Small intestine (tissue), 7 donors: ENCODE measurements around the gene UMOD. TPM values are rescaled to one million over a fixed set of nuclear protein-coding genes. Genes with fewer than 3 reads are reported as not detected.
A peak's percentile ranks its signal among the peaks of the same experiment; 100 is the strongest.

Experiments used
- DNase-seq, 2 donors: peaks; one replicate each; pipeline versions ENCODE4 v3.0.0 to v3.0.0-alpha.2; 2013
- FAIRE-seq: peaks from 2 replicates; lab custom pipeline; 2012; peaks lifted over from hg19 to GRCh38; lab: Jason Lieb, UNC
- H3K27ac ChIP-seq, 3 donors: one replicate each; pipeline ENCODE4 v1.5.1; 2013; ENCODE audit warnings: low read length in 2 of 3, mild to moderate bottlenecking in 2 of 3, control low read depth in 1 of 3, inconsistent platforms in 1 of 3, low read depth in 1 of 3, moderate library complexity in 1 of 3
- H3K27me3 ChIP-seq, 3 donors: one replicate each; pipeline ENCODE4 v1.6.1; 2013; ENCODE audit warnings: low read length in 3 of 3, inconsistent platforms in 1 of 3; ENCODE audit not compliant: control insufficient read depth in 3 of 3, insufficient read depth in 3 of 3
- H3K36me3 ChIP-seq, 3 donors: one replicate each; pipeline ENCODE4 v1.6.1; 2013; ENCODE audit warnings: low read length in 3 of 3, inconsistent platforms in 1 of 3, low read depth in 1 of 3, mild to moderate bottlenecking in 1 of 3, moderate library complexity in 1 of 3; ENCODE audit not compliant: control insufficient read depth in 3 of 3, insufficient read depth in 2 of 3
- H3K4me1 ChIP-seq, 3 donors: one replicate each; pipeline ENCODE4 v1.6.1; 2013; ENCODE audit warnings: low read length in 2 of 3, inconsistent platforms in 1 of 3, low read depth in 1 of 3, mild to moderate bottlenecking in 1 of 3, moderate library complexity in 1 of 3; ENCODE audit not compliant: control insufficient read depth in 3 of 3, insufficient read depth in 2 of 3
- H3K4me3 ChIP-seq, 3 donors: one replicate each; pipeline ENCODE4 v1.5.1; 2013; ENCODE audit warnings: low read length in 3 of 3, control low read depth in 1 of 3, inconsistent platforms in 1 of 3, low read depth in 1 of 3, mild to moderate bottlenecking in 1 of 3, moderate library complexity in 1 of 3
- H3K9me3 ChIP-seq, 2 donors: one replicate each; pipeline ENCODE4 v1.6.1; 2013; ENCODE audit warnings: low read depth in 1 of 2, low read length in 1 of 2; ENCODE audit not compliant: control insufficient read depth in 2 of 2, insufficient read depth in 1 of 2
- WGBS, 3 donors: extraction: QIAGEN DNeasy Blood & Tissue Kit; methylation state at CpG; one replicate each; pipeline ENCODE4 v1.1.7; 2013; 5-methylcytosine and 5-hydroxymethylcytosine counted together
- polyA plus RNA-seq, 4 donors: library from polyadenylated mRNA; stranded (reverse) in 3 of 4; unstranded in 1 of 4; fragments of 200-250 nt in 3 of 4; fragments of 120-200 nt in 1 of 4; gene quantifications; one replicate each; pipeline versions ENCODE4 v1.2.1 to v1.2.3, GENCODE V29; 2013
- donor health status: healthy with polysubstance abuse.
- donor health status: control.
- donor health status: control.
- donor health status: Bipolar disorder and iron deficiency.
- donor health status: healthy.

The UMOD gene
- polyA plus RNA-seq, 4 donors = 0.03 TPM; not detected in 2

DNA sequence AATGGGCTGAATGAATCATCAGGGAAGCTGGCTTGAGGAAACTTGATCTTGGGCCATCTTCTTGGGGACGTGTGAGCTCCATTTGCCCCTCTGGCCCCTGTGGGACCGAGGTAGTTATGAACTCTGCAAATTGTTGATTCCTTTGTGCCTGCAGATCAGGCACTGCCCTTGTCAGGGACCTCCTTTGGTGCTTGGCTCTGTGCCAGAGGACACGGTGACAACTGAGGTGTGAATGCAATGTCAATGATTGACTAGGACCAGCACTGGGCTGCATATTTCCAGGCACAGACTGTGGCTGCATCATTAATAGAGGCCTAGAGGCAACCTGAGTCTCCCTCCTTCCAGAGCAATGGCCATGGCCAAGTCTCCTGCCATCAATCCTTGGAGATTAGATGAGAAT lies 28.3 kb upstream of the UMOD start:
- FAIRE-seq = no peak
- DNase-seq = peak in 1 of 2 donors; percentile 40

DNA sequence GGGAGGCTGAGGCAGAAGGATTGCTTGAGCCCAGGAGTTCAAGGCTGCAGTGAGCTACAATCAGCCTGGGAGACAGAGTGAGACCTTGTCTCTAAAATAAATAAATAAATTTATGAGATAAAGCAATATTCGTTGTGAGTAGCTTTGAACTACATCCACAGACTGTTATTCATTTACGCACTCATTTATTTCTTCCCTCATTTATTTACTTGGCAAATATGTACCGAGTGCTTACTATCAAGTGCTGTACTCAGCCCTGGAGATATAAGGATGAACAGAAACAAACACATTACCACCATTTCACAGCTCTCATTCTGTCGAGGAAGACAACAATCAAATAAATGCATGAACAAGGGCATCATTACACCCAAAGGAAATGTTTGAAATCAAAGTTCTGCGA lies 24.7 kb upstream of the UMOD start:
- FAIRE-seq (no peak), DNase-seq (no peak)
- H3K4me3 ChIP-seq = no peak overlapping the region
- H3K9me3 ChIP-seq = no peaks in the 10 kb centered on the region
- no peaks in the 10 kb centered on the region for H3K4me1 ChIP-seq
- WGBS, 3 donors = 22 to 57% (median 33%) methylated on average over 5 of the region's 5 CpGs
- no peaks in the 10 kb centered on the region for H3K36me3 ChIP-seq
- H3K27me3 ChIP-seq = no peaks in the 10 kb centered on the region
- H3K27ac ChIP-seq = no peak overlapping the region

More for the DNA sequence above, 28.3 kb upstream of the UMOD start:
- Histone ChIP-seq H3K4me3 (no peak overlapping the region), H3K9me3 (no peaks in the 10 kb centered on the region), H3K4me1 (no peaks in the 10 kb centered on the region), H3K27ac (no peak overlapping the region), H3K36me3 (no peaks in the 10 kb centered on the region), H3K27me3 (no peaks in the 10 kb centered on the region)
- WGBS, 3 donors = 29 to 45% (median 32%) methylated on average over 3 of the region's 3 CpGs

DNA sequence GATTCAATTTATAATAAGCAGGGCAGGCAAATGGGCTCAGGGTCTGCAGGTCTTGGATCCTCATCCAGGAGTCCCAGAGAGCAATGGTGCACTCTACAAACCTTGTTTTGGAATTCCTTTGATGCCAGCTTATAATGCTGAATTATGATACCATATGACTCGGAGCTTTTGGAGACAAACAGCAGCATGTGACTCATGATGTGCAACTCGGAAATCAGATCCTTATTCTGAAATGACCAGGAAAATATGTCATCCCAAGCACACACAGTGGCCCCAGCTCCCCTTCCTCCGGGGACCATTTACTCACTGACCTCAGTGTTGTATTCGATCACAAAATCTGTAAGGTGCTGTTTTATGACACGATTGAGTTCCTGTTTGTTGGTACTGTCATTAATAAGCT lies 20.2 kb upstream of the UMOD start:
- DNase-seq (no peak), FAIRE-seq (no peak)
- Histone ChIP-seq H3K4me1 (no peaks in the 10 kb centered on the region), H3K4me3 (no peak overlapping the region), H3K36me3 (no peaks in the 10 kb centered on the region), H3K27ac (no peak overlapping the region), H3K9me3 (no peaks in the 10 kb centered on the region), H3K27me3 (peaks cover 0 to 3% (median 0%) of the 10 kb centered on the region in 3 donors)
- WGBS, 3 donors = 76 to 82% (median 81%) methylated on average over 5 of the region's 5 CpGs

DNA sequence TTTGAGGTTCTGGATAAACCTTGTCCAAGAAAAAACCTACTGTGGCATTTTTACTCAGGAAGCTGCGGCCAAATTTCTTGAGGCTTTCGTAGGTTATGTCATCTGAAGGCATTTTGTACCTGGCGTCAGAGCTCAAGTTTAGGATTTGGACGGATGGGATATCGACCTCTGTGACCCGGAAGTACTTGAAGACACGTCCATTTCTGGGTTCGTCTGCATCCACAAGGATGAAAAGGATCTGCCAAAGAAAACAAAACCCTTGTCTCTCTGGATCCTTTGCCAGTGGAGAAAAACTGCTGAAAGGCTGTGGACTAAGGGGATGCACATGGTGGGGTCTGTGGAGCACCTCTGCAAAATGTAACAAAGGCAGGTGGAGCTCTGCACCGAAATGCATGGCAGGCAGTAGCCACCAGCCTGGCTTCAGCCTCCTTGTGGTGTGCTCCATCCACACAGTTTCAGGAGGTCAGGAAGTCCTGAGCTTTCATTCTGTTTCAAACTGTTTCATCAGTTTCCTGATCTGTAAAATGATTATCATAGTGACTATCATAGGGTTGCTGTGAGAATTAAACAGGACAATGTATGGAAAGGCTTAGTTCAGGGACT lies 17.0 kb upstream of the UMOD start:
- no peaks in the 10 kb centered on the region for H3K9me3 ChIP-seq
- 69 to 77% (median 77%) methylated on average over 9 of the region's 9 CpGs for WGBS, 3 donors
- DNase-seq = no peak
- no peak for FAIRE-seq
- peaks cover 0 to 3% (median 0%) of the 10 kb centered on the region in 3 donors for H3K27me3 ChIP-seq
- H3K4me1 ChIP-seq = no peaks in the 10 kb centered on the region
- H3K36me3 ChIP-seq = no peaks in the 10 kb centered on the region
- no peak overlapping the region for H3K4me3 ChIP-seq
- no peak overlapping the region for H3K27ac ChIP-seq

- Histone ChIP-seq H3K4me1 (no peaks in the 10 kb centered on the region), H3K27ac (no peak overlapping the region), H3K36me3 (no peaks in the 10 kb centered on the region), H3K9me3 (no peaks in the 10 kb centered on the region), H3K4me3 (no peak overlapping the region), H3K27me3 (peaks cover 0 to 3% (median 0%) of the 10 kb centered on the region in 3 donors)
- FAIRE-seq = no peak
- 72 to 77% (median 72%) methylated on average over 3 of the region's 3 CpGs for WGBS, 3 donors
- DNase-seq = no peak
These were observed 11.5 kb upstream of the UMOD start for GRCh38 chr16:20364051-20364450.

DNA sequence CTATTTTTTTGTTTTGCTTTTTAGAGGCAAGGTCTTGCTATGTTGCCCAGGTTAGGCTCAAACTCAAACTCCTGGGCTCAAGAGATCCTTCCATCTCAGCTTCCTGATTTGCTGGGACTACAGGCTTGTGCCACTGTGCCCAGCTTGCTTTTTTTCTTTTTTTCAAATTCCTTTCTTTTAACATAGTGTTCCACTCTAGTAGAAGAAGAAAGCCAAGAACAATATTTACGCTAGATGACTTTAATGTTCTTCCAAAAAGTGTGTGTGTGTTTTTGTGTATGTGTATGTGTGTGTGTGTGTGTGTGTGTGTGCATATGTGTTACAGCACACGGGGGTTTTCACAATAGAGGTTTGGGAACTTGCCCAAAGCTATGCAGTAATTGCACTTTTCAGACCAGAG lies 10.7 kb upstream of the UMOD start:
- Histone ChIP-seq H3K9me3 (no peaks in the 10 kb centered on the region), H3K27me3 (peaks cover 0 to 4% (median 3%) of the 10 kb centered on the region in 3 donors), H3K4me3 (no peak overlapping the region), H3K27ac (no peak overlapping the region), H3K4me1 (no peaks in the 10 kb centered on the region), H3K36me3 (no peaks in the 10 kb centered on the region)
- WGBS, 3 donors = 54 to 64% (median 56%) methylated on average over 2 of the region's 2 CpGs
- no peak for FAIRE-seq
- no peak for DNase-seq

DNA sequence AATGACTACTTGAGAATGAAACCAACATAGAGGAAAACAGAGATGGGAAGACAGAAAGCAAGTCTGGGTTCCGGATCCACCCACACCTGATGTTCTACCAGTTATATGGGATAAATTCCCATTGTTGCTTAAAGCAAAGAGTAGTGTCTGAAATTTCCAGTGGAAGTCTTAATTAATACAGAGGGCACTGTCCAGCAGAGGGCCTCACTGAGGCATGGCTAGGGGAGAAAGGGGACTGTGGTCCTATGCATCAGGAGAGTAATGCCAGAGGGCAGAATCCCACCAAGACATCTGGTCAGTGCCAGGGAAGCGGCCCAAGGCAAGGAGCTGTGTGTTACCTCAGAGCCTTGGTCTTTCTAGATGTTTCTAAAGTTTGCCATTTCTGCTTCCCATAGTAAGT lies 7.5 kb upstream of the UMOD start:
- H3K4me3 ChIP-seq = no peak overlapping the region
- DNase-seq (peak in 1 of 2 donors; percentile 18), FAIRE-seq (no peak)
- H3K9me3 ChIP-seq = no peaks in the 10 kb centered on the region
- H3K36me3 ChIP-seq = no peaks in the 10 kb centered on the region
- WGBS, 3 donors = 54 to 62% (median 59%) methylated on average over 2 of the region's 2 CpGs
- H3K4me1 ChIP-seq = no peaks in the 10 kb centered on the region
- no peak overlapping the region for H3K27ac ChIP-seq
- peaks cover 0 to 5% (median 2%) of the 10 kb centered on the region in 3 donors for H3K27me3 ChIP-seq

DNA sequence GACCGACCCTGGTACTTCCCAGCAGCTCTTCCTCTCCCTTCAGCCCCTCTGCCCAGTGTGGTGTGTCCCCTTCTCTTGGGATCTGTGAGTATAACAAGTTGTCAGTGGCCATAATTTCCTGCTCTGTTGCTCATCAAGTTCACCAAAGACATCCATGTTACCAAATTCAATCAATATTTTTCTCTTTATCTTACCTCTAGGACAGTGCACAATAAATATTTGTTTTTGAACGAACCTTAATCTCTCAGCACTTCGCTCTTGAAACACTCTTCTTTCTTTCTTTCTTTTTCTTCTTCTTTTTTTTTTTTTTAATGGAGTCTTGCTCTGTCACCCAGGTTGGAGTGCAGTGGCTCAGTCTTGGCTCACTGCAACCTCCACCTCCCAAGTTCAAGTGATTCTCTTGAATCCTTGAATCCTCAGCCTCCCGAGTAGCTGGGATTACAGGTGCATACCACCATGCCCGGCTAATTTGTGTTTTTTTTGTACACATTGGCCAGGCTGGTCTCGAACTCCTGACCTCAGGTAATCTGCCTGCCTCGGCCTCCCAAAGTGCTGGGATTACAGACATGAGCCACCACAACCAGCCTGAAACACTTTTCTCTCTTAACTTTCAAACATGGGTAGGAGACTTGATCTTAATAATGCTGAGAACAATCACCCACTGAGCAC lies 2.7 kb upstream of the UMOD start:
- 67 to 74% (median 69%) methylated on average over 7 of the region's 7 CpGs for WGBS, 3 donors
- H3K9me3 ChIP-seq = no peaks in the 10 kb centered on the region
- no peak overlapping the region for H3K4me3 ChIP-seq
- DNase-seq = no peak
- no peaks in the 10 kb centered on the region for H3K36me3 ChIP-seq
- H3K27me3 ChIP-seq = peaks cover 0 to 5% (median 2%) of the 10 kb centered on the region in 3 donors
- no peak for FAIRE-seq
- H3K27ac ChIP-seq = no peak overlapping the region
- peaks cover 0 to 3% (median 0%) of the 10 kb centered on the region in 3 donors for H3K4me1 ChIP-seq
